NOMO-1 treated with dmso at 0.1 percent for 144 hours (cell line): ENCODE results near the gene LRMDA.

Experiments
- DNase-seq: peaks from one replicate; lab custom pipeline; 2025; ENCODE audit not compliant: unreplicated experiment; lab: John Stamatoyannopoulos, UW

The LRMDA gene

GRCh38 chr10:75803121-75803520, 371.7 kb downstream of the LRMDA start:
- DNase-seq, result no peak

- DNase-seq, result no peak
Observed at GRCh38 chr10:75803816-75804552, 372.6 kb downstream of the LRMDA start.

- DNase-seq, result no peak
Observed at GRCh38 chr10:75806186-75806585, 374.8 kb downstream of the LRMDA start.

- DNase-seq, result no peak
Observed at GRCh38 chr10:75807456-75807855, 376.0 kb downstream of the LRMDA start.

- no peak for DNase-seq
Observed at GRCh38 chr10:75809003-75809402, 377.6 kb downstream of the LRMDA start.

GRCh38 chr10:75814014-75814413, 382.6 kb downstream of the LRMDA start:
- DNase-seq, result no peak

- DNase-seq, result no peak
Observed at GRCh38 chr10:75815066-75815465, 383.6 kb downstream of the LRMDA start.

- DNase-seq, result no peak
Observed at GRCh38 chr10:75817198-75817597, 385.8 kb downstream of the LRMDA start.

- no peak for DNase-seq
Observed at GRCh38 chr10:75818552-75818951, 387.1 kb downstream of the LRMDA start.

GRCh38 chr10:75825235-75825634, 393.8 kb downstream of the LRMDA start:
- peak; percentile 15 for DNase-seq

- no peak for DNase-seq
Observed at GRCh38 chr10:75825661-75826060, 394.2 kb downstream of the LRMDA start.

- DNase-seq, result no peak
Observed at GRCh38 chr10:75826846-75827245, 395.4 kb downstream of the LRMDA start.

GRCh38 chr10:75827587-75828021, 396.2 kb downstream of the LRMDA start:
- DNase-seq, result no peak

- no peak for DNase-seq
Observed at GRCh38 chr10:75828413-75828812, 397.0 kb downstream of the LRMDA start.

GRCh38 chr10:75836064-75836463, 404.6 kb downstream of the LRMDA start:
- DNase-seq, result no peak

- no peak for DNase-seq
Observed at GRCh38 chr10:75838486-75838885, 407.1 kb downstream of the LRMDA start.

- DNase-seq, result no peak
Observed at GRCh38 chr10:75839020-75839419, 407.6 kb downstream of the LRMDA start.

- no peak for DNase-seq
Observed at GRCh38 chr10:75841266-75841665, 409.8 kb downstream of the LRMDA start.

- DNase-seq, result no peak
Observed at GRCh38 chr10:75845176-75845947, 413.9 kb downstream of the LRMDA start.

- DNase-seq, result no peak
Observed at GRCh38 chr10:75847477-75847876, 416.1 kb downstream of the LRMDA start.

GRCh38 chr10:75851580-75852345, 420.3 kb downstream of the LRMDA start:
- DNase-seq, result no peak
